Naive thymus-derived CD8-positive, alpha-beta T cell (primary cell): ENCODE data around the gene TLR5. TPM values are rescaled to one million over a fixed set of nuclear protein-coding genes. Genes with fewer than 3 reads are reported as not detected.

Source experiments
- ATAC-seq, 2 donors: fragments of 150-1000 bp; cut with Tn5 transposase in 1 of 2; sonication (Bioruptor Pico), chemical (Tn5 transposase) in 1 of 2; 1 replicate in 1 of 2; 2 replicates in 1 of 2; pipeline ENCODE4 v1.10.0; 2021; ENCODE audit warnings: mild to moderate bottlenecking in 2 of 2, moderate library complexity in 2 of 2
- POLR2A ChIA-PET: fragments of 350-600 bp; sonication (Branson Sonifier 250); formaldehyde crosslinking; loops from one replicate; lab custom pipeline; 2021; ENCODE audit warnings: antibody characterized with exemption; lab: Charles Lee
- DNase-seq, 10 donors: peaks; one replicate each; pipeline versions ENCODE4 v3.0.0 to v3.0.0-alpha.2; 2020 to 2022
- H3K27ac Mint-ChIP-seq, 10 donors: one replicate each; pipeline ENCODE4 v1.8.0; 2020 to 2022; ENCODE audit warnings: mild to moderate bottlenecking in 10 of 10, mixed read lengths in 10 of 10, moderate library complexity in 4 of 10, inconsistent platforms in 1 of 10
- H3K27me3 Mint-ChIP-seq, 5 donors: one replicate each; pipeline ENCODE4 v1.8.0; 2021 to 2022; ENCODE audit warnings: mixed read lengths in 5 of 5
- H3K36me3 Mint-ChIP-seq, 3 donors: one replicate each; pipeline ENCODE4 v1.8.0; 2020 to 2022; ENCODE audit warnings: mixed read lengths in 3 of 3, mild to moderate bottlenecking in 2 of 3, inconsistent platforms in 1 of 3
- H3K4me1 Mint-ChIP-seq, 4 donors: one replicate each; pipeline ENCODE4 v1.8.0; 2021 to 2022; ENCODE audit warnings: mixed read lengths in 4 of 4
- H3K4me3 Mint-ChIP-seq, 10 donors: one replicate each; pipeline ENCODE4 v1.8.0; 2020 to 2022; ENCODE audit warnings: mild to moderate bottlenecking in 10 of 10, mixed read lengths in 10 of 10, moderate library complexity in 6 of 10, inconsistent platforms in 1 of 10
- H3K9me3 Mint-ChIP-seq, 9 donors: one replicate each; pipeline ENCODE4 v1.8.0; 2020 to 2022; ENCODE audit warnings: mixed read lengths in 9 of 9, mild to moderate bottlenecking in 3 of 9, inconsistent platforms in 1 of 9, moderate library complexity in 1 of 9
- polyA plus RNA-seq, 3 donors: library from polyadenylated mRNA; unstranded; fragments of 300-500 nt; fragmentation: Illumina TruSeq; gene quantifications; one replicate each; pipeline ENCODE4 v1.2.3, GENCODE V29; 2021
- total RNA-seq, 8 experiments: library from RNA in 2 of 8; stranded (reverse) in 2 of 8; gene quantifications; one replicate each; pipeline ENCODE4 v1.2.3 and lab custom pipeline; 2021 to 2026

Gene TLR5
- total and polyA plus RNA-seq, 5 experiments from 2014 or later, result 1.1 to 3.6 (median 1.2) TPM

DNA sequence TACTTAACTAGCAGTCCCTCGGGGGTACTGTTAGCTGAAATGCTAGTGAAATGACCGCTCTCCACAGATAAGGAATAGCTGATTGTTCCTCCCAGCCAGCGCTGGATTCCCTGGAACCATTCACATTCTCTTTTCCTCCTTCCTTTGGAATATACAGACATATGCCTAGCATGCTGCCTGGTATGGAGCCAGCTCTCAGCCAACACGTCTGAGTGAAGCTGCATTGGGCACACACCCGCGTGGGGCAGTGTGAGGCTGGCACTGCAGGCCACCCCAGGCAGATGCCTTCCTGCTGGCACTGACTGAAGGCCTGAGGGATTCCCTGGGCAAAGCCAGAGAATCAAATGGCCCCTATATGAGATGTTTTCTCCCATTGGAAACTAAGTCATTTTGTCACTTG lies 66.7 kb downstream of the TLR5 start:
- no peak overlapping the region for H3K27ac Mint-ChIP-seq
- DNase-seq, result no peak
- ATAC-seq, result no peak
- peaks cover 0 to 4% (median 2%) of the 10 kb centered on the region in 4 donors for H3K4me1 Mint-ChIP-seq
- no peaks in the 10 kb centered on the region for H3K9me3 Mint-ChIP-seq
- H3K4me3 Mint-ChIP-seq, result no peak overlapping the region
- H3K36me3 Mint-ChIP-seq, result no peaks in the 10 kb centered on the region
- POLR2A ChIA-PET, result no interaction called here
- peaks cover 3 to 18% (median 9%) of the 10 kb centered on the region in 5 donors for H3K27me3 Mint-ChIP-seq

DNA sequence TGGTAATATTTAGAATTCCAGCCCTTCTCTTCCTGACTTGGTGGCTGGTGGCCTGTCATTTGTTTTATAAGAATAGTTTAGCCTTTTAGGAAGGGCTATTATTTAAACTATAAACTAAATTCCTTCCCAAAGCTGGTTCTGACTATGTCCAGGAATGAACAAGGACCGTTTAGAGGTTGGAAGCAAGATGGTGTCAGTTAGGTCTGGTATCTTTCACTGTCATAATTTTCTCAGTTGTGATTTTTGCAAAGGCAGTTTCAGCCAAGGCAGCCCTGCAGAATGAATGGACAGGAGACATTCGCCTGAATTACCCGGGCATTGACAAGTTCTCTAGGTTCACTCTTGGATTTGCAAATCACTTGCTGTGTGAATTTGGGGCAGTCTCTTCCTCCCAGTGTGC lies 67.2 kb downstream of the TLR5 start:
- Mint-ChIP-seq H3K4me3 (no peak overlapping the region), H3K27me3 (peaks cover 3 to 17% (median 9%) of the 10 kb centered on the region in 5 donors), H3K27ac (no peak overlapping the region), H3K9me3 (no peaks in the 10 kb centered on the region), H3K36me3 (no peaks in the 10 kb centered on the region), H3K4me1 (peaks cover 0 to under 1% (median 0%) of the 10 kb centered on the region in 4 donors)
- DNase-seq (no peak), ATAC-seq (no peak)
- POLR2A ChIA-PET, result no interaction called here

DNA sequence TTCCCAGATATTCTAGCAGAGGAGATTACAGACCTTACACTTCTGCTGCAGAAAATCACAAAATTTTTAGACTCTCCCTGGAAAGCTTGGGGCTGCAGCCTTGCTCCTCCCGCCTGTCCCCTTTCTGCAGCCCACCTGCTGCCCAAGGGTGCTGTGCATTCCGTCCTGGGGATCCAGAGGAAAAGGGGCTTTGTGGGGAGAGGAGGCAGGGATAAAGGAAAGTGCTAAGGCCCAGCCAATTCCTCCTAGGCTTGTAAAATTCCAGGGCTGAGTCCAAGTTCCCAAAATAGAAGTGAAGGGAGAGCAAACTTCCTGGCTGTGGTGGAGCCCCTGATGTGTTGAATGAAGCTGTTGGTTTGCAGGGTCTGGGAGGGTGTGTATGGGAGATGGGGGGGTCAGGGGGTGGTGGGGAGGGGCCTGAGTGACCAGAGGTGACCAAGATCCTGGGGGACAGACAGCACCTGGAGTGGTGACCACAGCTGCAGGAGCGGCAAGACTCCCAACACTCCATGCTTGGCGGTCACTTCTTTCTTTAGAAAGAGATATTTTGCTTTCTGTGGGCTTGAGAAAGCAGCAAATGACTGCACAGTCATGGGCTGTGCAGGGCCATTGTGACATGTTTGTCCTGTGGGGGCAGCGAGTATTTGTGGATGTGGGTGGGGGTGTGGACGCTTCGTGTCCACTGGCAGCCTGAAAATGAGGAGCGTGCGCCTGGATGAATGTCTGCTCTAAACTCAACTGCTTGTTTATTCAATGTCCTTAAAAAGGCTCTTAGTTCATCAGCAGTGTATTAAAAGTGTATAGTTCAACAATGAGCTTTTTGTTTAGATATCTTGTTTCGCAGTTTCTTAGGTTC lies 68.4 kb downstream of the TLR5 start:
- Mint-ChIP-seq H3K36me3 (no peaks in the 10 kb centered on the region), H3K9me3 (no peaks in the 10 kb centered on the region), H3K4me3 (no peak overlapping the region), H3K27ac (no peak overlapping the region), H3K4me1 (no peaks in the 10 kb centered on the region), H3K27me3 (peaks cover 3 to 16% (median 9%) of the 10 kb centered on the region in 5 donors)
- no peak for DNase-seq
- POLR2A ChIA-PET, result no interaction called here
- ATAC-seq, result no peak

DNA sequence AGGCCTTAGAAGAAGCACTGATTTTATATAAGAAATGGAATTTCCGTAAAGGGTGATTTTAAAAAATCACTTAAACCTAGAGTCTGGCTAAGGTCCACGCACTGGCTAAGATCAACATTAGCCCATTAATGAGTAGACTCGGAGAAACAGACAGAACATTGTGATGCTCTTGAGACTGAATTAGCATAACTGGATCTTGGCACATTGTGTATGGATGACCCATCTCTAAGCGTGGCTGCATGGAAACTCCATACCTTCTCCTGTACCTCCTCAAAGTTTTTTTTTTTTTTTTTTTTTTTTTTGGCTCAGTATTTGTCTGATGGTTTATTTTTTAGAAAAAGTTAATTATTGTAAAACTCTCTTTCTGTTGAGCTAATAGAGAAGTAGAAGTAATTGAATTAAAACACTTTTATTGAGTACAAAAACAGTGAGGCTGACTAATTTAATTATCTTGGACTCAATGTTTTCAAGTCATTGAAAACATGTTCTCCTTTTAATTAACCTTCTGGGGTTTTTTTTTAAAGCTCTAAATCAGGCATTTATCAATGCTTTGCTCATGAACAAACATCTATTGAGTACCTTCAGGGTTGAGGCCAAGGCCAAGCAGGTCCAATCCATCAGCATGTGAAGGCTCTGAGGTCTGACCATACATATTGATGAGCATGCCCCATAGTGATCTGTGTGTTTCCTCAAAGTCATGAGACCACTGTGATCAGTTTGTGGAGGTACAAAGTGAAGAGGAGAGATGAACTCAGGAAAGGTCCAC lies 74.0 kb downstream of the TLR5 start:
- Mint-ChIP-seq H3K4me3 (no peak overlapping the region), H3K27ac (no peak overlapping the region), H3K9me3 (no peaks in the 10 kb centered on the region), H3K36me3 (no peaks in the 10 kb centered on the region), H3K4me1 (no peaks in the 10 kb centered on the region), H3K27me3 (peaks cover 0 to 8% (median 0%) of the 10 kb centered on the region in 5 donors)
- POLR2A ChIA-PET, result interaction anchor here (0.7 kb wide), 1 partner anchor 783 kb away, joined by 5 read pairs; no protein-coding TSS in a partner anchor
- no peak for DNase-seq
- no peak for ATAC-seq

DNA sequence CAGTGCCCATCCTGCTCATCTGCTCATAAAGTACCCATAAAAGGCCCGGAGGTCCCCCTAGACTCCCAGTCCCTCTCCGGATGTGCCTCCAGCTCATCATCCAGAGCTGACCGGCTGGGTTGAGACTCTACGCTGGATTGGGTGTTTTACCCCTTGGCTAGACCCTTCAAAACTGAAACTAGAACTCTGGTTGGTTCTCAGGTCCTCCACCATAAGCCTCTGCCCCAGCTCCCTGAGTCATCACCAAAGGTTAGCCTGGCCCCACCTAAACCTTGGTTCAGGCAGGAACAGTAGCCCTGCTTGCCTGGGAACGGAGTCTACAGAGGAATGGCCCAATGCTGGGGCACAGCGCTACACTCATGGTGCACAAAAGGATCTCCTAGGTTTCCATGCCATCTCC lies 75.1 kb downstream of the TLR5 start:
- POLR2A ChIA-PET, result no interaction called here
- Mint-ChIP-seq H3K4me3 (no peak overlapping the region), H3K4me1 (no peaks in the 10 kb centered on the region), H3K36me3 (no peaks in the 10 kb centered on the region), H3K27ac (no peak overlapping the region), H3K27me3 (peaks cover 0 to 3% (median 0%) of the 10 kb centered on the region in 5 donors), H3K9me3 (no peaks in the 10 kb centered on the region)
- DNase-seq (no peak), ATAC-seq (no peak)

DNA sequence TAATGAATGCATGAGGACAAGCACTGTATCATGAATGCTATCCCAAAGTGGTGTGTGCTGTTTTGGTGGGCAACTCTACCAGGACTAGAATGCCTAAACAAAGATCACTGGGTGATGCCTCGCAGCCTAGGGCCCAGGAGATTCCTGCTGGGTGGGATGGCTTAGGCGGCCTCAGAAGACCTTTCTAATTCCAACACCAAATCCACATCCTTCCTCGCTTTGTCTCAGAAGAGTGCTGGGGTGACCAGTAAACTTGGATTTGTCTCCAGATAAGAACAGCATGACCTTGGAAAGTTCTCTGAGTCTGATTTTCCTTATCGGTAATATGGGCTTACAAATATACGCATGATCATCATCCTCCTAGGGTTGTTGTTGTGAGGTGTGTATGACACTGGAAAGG lies 76.6 kb downstream of the TLR5 start:
- ATAC-seq (no peak), DNase-seq (no peak)
- POLR2A ChIA-PET, result no interaction called here
- Mint-ChIP-seq H3K9me3 (no peaks in the 10 kb centered on the region), H3K4me1 (no peaks in the 10 kb centered on the region), H3K36me3 (no peaks in the 10 kb centered on the region), H3K27ac (no peak overlapping the region), H3K27me3 (peaks cover 0 to 3% (median 0%) of the 10 kb centered on the region in 5 donors), H3K4me3 (no peak overlapping the region)

DNA sequence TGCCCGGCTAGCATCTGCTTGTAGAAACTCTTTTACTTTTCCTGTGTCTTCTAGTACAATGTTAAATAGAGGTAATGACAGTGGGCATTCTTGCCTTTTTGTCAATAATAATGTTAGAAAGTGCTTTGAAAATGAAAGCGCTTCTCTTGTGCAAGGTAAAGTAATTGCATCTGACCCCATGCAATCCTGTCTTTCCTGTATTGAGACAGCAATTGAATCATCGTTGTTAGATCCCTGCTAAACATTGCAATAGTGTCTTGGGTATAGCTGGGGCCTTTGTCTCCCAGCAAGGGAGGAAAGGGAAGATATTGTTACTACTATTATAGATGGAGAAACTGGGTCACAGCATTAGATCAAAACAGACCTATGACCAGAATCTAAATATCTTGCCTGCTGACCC lies 80.9 kb downstream of the TLR5 start:
- POLR2A ChIA-PET, result no interaction called here
- no peak overlapping the region for H3K4me3 Mint-ChIP-seq
- H3K4me1 Mint-ChIP-seq, result peaks cover 0 to 2% (median 0%) of the 10 kb centered on the region in 4 donors
- H3K27ac Mint-ChIP-seq, result no peak overlapping the region
- no peaks in the 10 kb centered on the region for H3K36me3 Mint-ChIP-seq
- DNase-seq, result no peak
- peaks cover 0 to 5% (median 2%) of the 10 kb centered on the region in 5 donors for H3K27me3 Mint-ChIP-seq
- H3K9me3 Mint-ChIP-seq, result no peaks in the 10 kb centered on the region
- no peak for ATAC-seq

DNA sequence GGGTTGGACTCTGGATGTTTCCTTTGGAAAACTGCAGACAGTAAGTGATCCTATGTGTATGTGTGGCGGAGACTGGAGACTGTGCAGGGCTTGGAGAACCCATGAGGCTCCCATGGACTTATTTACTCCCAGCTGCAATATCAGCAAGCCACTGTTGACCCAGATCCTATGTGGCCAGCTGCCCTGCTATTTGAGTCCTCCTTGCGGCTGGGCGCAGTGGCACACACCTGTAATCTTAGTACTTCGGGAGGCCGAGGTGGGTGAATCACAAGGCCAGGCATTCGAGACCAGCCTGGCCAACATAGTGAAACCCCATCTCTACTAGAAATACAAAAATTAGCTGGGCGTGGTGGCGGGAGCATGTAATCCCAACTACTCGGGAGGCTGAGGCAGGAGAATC lies 83.5 kb downstream of the TLR5 start:
- ATAC-seq (no peak), DNase-seq (no peak)
- Mint-ChIP-seq H3K9me3 (no peaks in the 10 kb centered on the region), H3K27me3 (peaks cover 0 to 3% (median 2%) of the 10 kb centered on the region in 5 donors), H3K36me3 (no peaks in the 10 kb centered on the region), H3K4me1 (peaks cover 0 to 2% (median 0%) of the 10 kb centered on the region in 4 donors), H3K4me3 (no peak overlapping the region), H3K27ac (no peak overlapping the region)
- POLR2A ChIA-PET, result no interaction called here

Other genes with a start within 250 kb of the TLR5 start
- gene SUSD4, start 220.9 kb upstream of the TLR5 start, total RNA-seq, result under 1 TPM; 0.52 to 0.66 TPM
- gene SUSD4, start 220.9 kb upstream of the TLR5 start, polyA plus RNA-seq, result 1 to 10 TPM; 2.6 to 7.8 (median 3.1) TPM